ENCODE results near the gene C2CD4D.

DNA sequence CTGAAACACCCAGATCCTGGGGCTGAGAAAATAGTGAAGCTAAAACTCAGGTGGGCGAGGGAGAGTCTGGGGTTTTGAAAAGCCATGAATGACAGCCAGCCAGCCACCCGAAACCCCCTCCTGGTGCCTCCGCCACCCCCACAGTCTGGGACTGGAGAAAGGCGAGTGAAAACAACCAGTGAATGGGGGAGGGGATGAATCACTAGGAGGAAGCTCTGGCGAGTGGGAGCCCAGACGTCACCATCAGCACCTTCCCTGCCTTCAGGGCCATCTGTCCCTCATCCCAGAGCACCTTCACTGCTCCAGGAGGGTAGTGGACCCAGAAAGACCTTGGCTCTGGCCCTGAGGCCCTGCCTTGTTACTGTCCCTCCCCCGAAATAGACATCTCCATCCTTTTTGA, 17.2 kb downstream of the C2CD4D start:
- TF ChIP-seq ZNF223 (tag by site-specific recombination; IDR thresholded peaks at IDR 0.05) (no peak), ZNF621 (tag by site-specific recombination; IDR thresholded peaks at IDR 0.05) (no peak), ZNF530 (tag by site-specific recombination; IDR thresholded peaks at IDR 0.05; ENCODE audit: low read depth) (no peak), PRDM1 (tag by site-specific recombination; IDR thresholded peaks at IDR 0.05) (0 out of 2 replicates have a peak, but pooled peaks have one; percentile 34)
- TF ChIP-seq, protein P1, sequence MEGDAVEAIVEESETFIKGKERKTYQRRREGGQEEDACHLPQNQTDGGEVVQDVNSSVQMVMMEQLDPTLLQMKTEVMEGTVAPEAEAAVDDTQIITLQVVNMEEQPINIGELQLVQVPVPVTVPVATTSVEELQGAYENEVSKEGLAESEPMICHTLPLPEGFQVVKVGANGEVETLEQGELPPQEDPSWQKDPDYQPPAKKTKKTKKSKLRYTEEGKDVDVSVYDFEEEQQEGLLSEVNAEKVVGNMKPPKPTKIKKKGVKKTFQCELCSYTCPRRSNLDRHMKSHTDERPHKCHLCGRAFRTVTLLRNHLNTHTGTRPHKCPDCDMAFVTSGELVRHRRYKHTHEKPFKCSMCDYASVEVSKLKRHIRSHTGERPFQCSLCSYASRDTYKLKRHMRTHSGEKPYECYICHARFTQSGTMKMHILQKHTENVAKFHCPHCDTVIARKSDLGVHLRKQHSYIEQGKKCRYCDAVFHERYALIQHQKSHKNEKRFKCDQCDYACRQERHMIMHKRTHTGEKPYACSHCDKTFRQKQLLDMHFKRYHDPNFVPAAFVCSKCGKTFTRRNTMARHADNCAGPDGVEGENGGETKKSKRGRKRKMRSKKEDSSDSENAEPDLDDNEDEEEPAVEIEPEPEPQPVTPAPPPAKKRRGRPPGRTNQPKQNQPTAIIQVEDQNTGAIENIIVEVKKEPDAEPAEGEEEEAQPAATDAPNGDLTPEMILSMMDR (tag by site-specific recombination; IDR thresholded peaks at IDR 0.05) = no peak

Data from HEK293 (cell line).